Activated naive CD4-positive, alpha-beta T cell (primary cell): ENCODE measurements around the gene CENPT.

Source experiments
- DNase-seq, 4 experiments: peaks; one replicate each; lab custom pipeline; 2025; lab: John Stamatoyannopoulos, UW

Gene CENPT, protein sequence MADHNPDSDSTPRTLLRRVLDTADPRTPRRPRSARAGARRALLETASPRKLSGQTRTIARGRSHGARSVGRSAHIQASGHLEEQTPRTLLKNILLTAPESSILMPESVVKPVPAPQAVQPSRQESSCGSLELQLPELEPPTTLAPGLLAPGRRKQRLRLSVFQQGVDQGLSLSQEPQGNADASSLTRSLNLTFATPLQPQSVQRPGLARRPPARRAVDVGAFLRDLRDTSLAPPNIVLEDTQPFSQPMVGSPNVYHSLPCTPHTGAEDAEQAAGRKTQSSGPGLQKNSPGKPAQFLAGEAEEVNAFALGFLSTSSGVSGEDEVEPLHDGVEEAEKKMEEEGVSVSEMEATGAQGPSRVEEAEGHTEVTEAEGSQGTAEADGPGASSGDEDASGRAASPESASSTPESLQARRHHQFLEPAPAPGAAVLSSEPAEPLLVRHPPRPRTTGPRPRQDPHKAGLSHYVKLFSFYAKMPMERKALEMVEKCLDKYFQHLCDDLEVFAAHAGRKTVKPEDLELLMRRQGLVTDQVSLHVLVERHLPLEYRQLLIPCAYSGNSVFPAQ

GRCh38 chr16:67847064-67847861 lies at the start of gene CENPT:
Gene CENPT, minus strand, starts transcription at chr16:67847693. Its CDS starts 13,834 bp downstream, at chr16:67833859.
- DNase-seq, result peak in 2 of 4 experiments; percentile 59 to 73

DNA sequence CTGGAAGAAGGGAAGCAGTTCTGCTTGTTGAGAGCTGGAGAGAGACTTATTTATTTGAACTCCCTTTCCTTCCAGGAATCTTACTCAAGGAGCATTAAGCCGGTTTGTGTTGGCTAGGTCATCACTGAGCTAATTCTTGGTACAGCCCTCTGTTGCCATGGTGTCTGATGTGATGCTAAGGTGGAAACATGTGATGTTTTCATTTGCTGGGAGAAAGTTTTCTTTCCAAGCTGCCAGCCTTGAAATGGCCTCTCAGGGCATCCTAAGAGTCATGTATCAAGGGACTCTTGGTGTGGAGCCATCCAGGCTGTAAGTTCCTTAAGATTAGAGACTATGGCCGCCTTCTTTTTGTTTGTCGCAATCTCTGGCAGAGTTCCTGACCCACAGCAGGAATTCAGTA lies 49.7 kb upstream of the CENPT start:
- DNase-seq, result no peak

GRCh38 chr16:67893743-67894399 lies 46.4 kb upstream of the CENPT start:
- DNase-seq, result no peak

DNA sequence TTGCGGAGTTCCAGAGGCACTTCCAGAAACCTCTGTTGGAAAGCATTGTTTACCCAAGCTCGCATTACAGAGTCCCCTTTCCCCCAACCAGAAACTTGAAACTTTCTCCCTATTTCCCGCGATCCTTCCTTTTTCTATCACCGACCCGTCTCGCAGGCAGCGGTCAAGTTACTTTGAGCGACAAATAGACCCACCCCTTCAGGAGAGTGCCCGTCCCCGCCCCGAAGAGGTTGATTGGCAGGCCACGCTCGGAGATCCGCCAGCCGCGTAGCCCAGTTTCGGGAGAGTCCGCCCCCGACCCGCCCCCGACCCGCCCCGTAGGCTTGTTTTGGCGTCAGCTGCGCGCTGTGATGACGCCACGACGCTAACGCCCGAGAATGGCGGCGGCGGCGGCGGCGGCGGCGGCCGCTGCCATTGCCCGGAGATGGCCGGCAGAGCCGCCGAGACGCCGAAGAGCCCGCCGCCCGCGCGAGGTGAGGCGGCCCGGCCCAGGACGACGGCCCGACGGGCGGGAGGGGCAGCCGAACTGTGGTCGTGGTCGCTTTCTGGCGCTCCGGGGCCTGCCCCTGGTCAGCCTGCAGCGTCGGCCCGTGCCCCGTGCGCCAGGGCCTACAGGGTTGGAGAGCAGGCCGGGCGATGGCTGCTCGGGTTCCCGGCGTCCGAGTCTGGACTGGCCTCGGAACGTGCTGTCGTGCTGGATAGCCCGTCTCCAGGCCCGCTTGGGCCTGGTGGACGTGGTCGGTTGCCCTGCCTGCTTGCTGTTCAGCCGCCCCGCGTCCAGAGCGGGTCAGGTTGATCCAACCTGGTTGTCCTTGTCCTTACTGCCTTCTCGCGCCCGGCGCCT lies 45.6 kb upstream of the CENPT start, which contains the start of gene PSKH1:
PSKH1 (plus strand) TSS at position 356 of the 844 bp plus-strand sequence. CDS start 15,496 bp downstream, outside the sequence.
- peak; percentile 81 to 94 (median 86) for DNase-seq

DNA sequence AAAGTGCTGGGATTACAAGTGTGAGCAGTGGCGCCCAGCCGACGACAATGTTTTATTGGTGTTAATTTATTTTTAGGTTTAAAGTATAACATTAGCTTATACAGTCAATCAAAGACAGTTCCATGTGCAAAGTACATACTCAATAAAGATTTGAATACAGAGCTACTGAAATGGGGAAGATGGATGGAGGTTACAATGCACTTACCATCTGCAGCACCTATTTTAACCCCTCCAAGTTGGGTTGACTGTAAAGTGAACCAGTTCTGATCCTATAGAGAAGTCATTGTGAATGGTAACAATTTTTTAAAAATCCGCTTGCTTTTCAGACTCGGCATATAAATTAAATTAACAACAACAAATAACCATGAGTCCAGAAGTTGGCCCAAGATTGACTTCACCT lies 44.9 kb upstream of the CENPT start:
- DNase-seq, result no peak

GRCh38 chr16:67888331-67888730 lies 40.8 kb upstream of the CENPT start:
- DNase-seq, result no peak

- DNase-seq, result no peak
Measured at GRCh38 chr16:67886387-67886786, 38.9 kb upstream of the CENPT start.

DNA sequence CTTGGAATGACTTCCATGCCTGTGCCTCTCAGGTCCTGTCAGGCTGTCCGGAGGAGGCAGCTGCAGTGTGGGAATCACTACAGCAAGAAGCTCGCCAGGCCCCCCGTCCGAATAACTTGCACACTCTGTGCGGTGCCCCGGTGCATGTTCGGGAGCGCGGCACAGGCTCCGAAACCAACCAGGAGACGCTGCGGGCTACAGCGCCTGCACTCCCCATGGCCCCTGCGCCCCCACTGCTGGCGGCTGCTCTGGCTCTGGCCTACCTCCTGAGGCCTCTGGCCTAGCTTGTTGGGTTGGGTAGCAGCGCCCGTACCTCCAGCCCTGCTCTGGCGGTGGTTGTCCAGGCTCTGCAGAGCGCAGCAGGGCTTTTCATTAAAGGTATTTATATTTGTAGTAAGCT lies 38.5 kb upstream of the CENPT start:
- no peak for DNase-seq

DNA sequence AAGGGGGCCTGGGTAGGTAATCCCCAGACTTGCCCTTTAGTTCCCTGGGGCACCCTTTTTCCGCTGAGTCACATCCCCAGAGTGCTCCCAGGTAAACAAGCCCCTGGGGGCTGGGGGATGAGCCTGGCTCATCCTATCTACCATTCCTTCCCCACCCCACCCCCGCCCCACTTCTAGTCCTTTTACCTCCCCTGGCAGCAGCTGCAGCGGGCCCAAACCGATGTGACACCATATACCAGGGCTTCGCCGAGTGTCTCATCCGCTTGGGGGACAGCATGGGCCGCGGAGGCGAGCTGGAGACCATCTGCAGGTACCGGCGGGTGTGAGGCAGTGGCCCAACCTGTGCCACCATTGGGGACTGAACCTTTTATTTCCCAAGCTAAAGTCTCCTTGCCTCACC lies 38.1 kb upstream of the CENPT start:
- DNase-seq, result no peak

DNA sequence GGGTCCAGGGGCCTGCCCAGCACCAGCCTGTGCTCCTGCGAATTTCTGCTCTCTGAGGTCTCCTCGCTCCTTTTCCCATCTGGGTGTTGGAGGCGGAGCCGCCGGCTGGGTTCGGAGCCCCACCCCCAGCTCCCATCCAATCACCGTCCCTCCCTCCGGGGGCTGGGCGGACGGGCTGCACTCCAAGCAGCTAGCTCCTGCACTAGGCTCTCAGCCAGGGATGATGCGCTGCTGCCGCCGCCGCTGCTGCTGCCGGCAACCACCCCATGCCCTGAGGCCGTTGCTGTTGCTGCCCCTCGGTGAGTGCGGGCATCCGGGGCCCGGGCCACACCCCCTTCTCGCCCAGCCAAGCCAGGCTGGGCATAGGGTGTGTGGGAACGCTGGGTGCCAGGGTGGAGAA lies 37.2 kb upstream of the CENPT start, which contains the start of gene NRN1L:
NRN1L (plus strand) TSS at position 202 of the 400 bp plus-strand sequence; CDS start at position 221, 19 bp downstream.
- DNase-seq, result no peak

DNA sequence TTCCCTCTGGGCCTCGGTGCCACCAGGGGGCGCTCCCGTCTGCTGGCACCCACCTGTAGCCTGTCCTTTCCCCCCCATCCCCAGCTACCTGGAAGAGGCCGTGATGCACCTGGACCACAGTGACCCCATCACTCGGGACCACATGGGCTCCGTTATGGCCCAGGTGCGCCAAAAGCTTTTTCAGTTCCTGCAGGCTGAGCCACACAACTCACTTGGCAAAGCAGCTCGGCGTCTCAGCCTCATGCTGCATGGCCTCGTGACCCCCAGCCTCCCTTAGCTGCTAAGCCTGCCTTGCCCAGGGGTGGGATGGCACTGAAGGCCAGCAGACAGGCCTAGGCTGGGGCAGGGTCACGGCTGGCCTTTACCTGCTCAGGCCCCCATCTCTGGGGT lies 36.4 kb upstream of the CENPT start:
- DNase-seq, result peak; percentile 25 to 79 (median 65)

DNA sequence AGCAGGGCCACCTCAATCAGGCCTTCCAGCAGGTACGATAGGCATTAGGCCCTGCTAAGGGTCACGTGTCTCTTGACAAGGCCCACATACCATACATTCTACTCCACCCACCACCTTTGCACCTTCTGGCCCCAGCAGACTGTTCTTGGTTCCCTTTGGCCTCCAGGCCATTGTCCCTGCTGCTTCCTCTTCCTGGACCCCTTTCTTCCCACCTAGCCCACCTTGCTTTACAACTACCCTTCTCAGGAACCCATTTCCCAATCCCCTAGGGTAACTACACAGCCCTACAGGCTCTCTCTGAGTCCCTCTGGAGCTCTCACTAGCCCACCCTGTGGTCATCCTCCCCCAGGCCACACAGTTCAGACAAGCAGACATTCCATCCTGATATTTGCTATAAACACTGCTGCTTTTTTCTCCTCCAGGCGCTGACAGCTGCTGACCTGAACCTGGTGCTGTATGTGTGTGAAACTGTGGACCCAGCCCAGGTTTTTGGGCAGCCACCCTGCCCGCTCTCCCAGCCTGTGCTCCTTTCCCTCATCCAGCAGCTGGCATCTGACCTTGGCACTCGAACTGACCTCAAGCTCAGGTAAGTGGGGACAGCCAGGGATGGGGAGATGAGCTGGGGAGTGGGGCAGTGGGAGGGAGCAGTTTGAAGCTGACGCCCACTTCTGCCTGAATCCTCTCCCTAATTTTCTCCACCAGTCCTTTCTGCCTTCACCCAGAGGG lies 35.8 kb upstream of the CENPT start:
- DNase-seq, result no peak

DNA sequence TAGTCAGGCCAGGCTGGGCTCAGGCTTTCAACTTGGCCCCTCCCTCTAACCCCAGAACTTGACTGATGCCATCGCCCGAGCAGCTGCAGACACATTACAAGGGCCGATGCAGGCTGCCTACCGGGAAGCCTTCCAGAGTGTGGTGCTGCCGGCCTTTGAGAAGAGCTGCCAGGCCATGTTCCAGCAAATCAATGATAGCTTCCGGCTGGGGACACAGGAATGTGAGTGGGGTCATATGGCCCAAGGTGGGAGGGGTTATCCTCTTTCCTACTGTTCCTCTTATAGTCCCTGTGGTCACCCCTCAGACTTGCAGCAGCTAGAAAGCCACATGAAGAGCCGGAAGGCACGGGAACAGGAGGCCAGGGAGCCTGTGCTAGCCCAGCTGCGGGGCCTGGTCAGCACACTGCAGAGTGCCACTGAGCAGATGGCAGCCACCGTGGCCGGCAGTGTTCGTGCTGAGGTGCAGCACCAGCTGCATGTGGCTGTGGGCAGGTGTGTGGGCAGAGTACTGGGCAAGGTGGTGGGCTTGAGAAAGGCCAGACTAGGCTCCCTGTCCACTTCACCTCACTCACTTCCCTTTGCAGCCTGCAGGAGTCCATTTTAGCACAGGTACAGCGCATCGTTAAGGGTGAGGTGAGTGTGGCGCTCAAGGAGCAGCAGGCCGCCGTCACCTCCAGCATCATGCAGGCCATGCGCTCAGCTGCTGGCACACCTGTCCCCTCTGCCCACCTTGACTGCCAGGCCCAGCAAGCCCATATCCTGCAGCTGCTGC lies 35.1 kb upstream of the CENPT start:
- DNase-seq, result no peak

GRCh38 chr16:67881621-67882161 lies 34.2 kb upstream of the CENPT start:
- no peak for DNase-seq

- no peak for DNase-seq
Measured at GRCh38 chr16:67880584-67880983, 33.1 kb upstream of the CENPT start.

DNA sequence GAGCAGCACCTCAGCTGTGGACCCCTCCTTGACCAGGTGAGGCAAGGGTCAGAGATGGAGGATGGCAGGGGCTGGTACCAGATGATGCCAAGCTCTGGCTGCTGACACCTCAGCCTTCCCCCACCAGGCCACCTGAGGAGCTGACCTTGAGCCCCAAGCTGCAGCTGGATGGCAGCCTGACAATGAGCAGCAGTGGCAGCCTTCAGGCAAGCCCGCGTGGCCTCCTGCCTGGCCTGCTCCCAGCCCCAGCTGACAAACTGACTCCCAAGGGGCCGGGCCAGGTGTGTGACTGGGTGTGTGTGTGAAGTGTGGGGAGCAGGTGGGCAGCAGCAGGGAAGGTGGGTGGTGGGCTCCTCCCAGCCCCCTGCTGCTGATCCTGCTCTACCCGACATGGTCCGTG lies 32.4 kb upstream of the CENPT start:
- no peak for DNase-seq

DNA sequence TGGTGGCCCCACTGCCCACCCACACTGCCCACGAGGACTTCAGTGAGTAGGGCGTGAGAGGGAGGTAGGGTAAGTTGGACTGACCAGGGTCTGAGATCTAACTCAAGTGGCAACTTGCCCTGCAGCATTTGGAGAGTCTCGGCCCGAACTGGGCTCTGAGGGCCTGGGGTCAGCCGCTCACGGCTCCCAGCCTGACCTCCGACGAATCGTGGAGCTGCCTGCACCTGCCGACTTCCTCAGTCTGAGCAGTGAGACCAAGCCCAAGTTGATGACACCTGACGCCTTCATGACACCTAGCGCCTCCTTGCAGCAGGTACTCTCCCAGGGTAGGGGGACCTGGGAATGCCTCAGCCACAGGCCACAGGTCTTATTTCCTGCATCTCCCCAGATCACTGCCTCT lies 32.0 kb upstream of the CENPT start:
- DNase-seq, result no peak

GRCh38 chr16:67878846-67879245 lies 31.4 kb upstream of the CENPT start:
- DNase-seq, result no peak

DNA sequence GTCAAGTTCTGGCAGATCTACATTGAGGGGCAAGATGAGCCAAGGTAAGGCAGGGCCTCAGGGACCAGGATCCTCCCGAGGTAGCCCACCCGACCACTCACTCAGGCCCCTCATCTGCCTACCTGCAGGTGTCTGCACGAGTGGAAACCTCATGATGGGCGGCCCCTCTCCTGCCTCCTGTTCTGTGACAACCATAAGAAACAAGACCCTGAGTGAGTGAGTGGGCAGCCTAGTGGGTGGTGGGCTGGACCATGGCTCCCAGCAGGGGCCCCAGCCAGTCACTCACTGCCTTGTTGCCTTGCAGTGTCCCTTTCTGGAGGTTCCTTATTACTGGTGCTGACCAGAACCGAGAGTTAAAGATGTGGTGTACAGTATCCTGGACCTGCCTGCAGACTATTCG lies 30.7 kb upstream of the CENPT start:
- no peak for DNase-seq
